Neural cell (in vitro differentiated cells): ENCODE data around the gene CACNA1S. TPM values are rescaled to one million over a fixed set of nuclear protein-coding genes. Genes with fewer than 3 reads are reported as not detected.

Source experiments
- H2AFZ ChIP-seq: fragments of 200-600, 300-800 bp; sonication (generic), shearing (Covaris generic); 2 replicates; pipeline ENCODE4 v1.6.0; 2014; ENCODE audit warnings: low read depth, mild to moderate bottlenecking, antibody characterized with exemption, low read length, moderate library complexity
- H3F3A ChIP-seq: fragments of 200-600 bp; shearing (Covaris generic); 2 replicates; pipeline ENCODE4 v1.6.1; 2016; ENCODE audit warnings: mild to moderate bottlenecking, moderate library complexity, mixed read lengths, antibody characterized with exemption, low read length; ENCODE audit not compliant: insufficient read depth, poor library complexity, severe bottlenecking
- H3K27ac ChIP-seq: fragments of 200-600, 300-800 bp; sonication (generic), shearing (Covaris generic); 2 replicates; pipeline ENCODE4 v1.5.1; 2014; ENCODE audit warnings: mild to moderate bottlenecking, low read length, moderate library complexity
- H3K27me3 ChIP-seq: fragments of 300-800, 200-600 bp; sonication (generic), shearing (Covaris generic); 2 replicates; pipeline ENCODE4 v1.6.0; 2014; ENCODE audit warnings: mild to moderate bottlenecking, low read depth, low read length, moderate library complexity; ENCODE audit not compliant: insufficient read depth
- H3K36me3 ChIP-seq: fragments of 300-800, 200-600 bp; sonication (generic), shearing (Covaris generic); 2 replicates; pipeline ENCODE4 v1.5.1; 2014; ENCODE audit warnings: mild to moderate bottlenecking, antibody characterized with exemption, low read length, moderate library complexity; ENCODE audit not compliant: insufficient read depth
- H3K4me2 ChIP-seq: fragments of 300-800, 200-600 bp; sonication (generic), shearing (Covaris generic); 2 replicates; pipeline ENCODE4 v1.6.0; 2014; ENCODE audit warnings: mild to moderate bottlenecking, low read length
- H3K4me3 ChIP-seq: fragments of 300-800, 200-600 bp; sonication (generic), shearing (Covaris generic); 2 replicates; pipeline ENCODE4 v1.5.1; 2014; ENCODE audit warnings: mild to moderate bottlenecking, low read length, moderate library complexity
- H3K79me2 ChIP-seq: fragments of 200-600 bp; shearing (Covaris generic); replicated peaks from 2 replicates; pipeline ENCODE4 v1.6.0; 2014; ENCODE audit warnings: mild to moderate bottlenecking, low read length, moderate library complexity; ENCODE audit not compliant: insufficient read depth
- H3K9ac ChIP-seq: fragments of 300-800, 200-600 bp; sonication (generic), shearing (Covaris generic); 2 replicates; pipeline ENCODE4 v1.6.1; 2016; ENCODE audit warnings: mild to moderate bottlenecking, low read length, mixed read lengths
- H3K9me2 ChIP-seq: fragments of 200-600 bp; shearing (Covaris generic); 2 replicates; pipeline ENCODE4 v1.6.1; 2016; ENCODE audit warnings: mild to moderate bottlenecking, low read length, mixed read lengths; ENCODE audit not compliant: insufficient read depth
- H3K9me3 ChIP-seq: fragments of 200-600, 300-800 bp; sonication (generic), shearing (Covaris generic); 2 replicates; pipeline ENCODE4 v1.6.1; 2016; ENCODE audit warnings: mild to moderate bottlenecking, mixed run types, low read length, moderate library complexity, mixed read lengths
- H4K20me1 ChIP-seq: fragments of 200-600 bp; shearing (Covaris generic); 2 replicates; pipeline ENCODE4 v1.6.1; 2016; ENCODE audit warnings: mild to moderate bottlenecking, mixed run types; ENCODE audit not compliant: insufficient read depth
- CTCF ChIP-seq: fragments of 450-650 bp; IDR thresholded peaks from 2 replicates; pipeline ENCODE4 v1.5.1; 2014; ENCODE audit warnings: antibody characterized with exemption, mild to moderate bottlenecking, moderate library complexity; ENCODE audit not compliant: poor library complexity, severe bottlenecking
- EP300 ChIP-seq: fragments of 450-650 bp; conservative IDR thresholded peaks from 2 replicates; pipeline ENCODE4 v1.6.1; 2014; ENCODE audit warnings: antibody characterized with exemption, mild to moderate bottlenecking, moderate library complexity; ENCODE audit not compliant: poor library complexity, severe bottlenecking
- EZH2 ChIP-seq: fragments of 200-600, 300-800 bp; shearing (Covaris generic), sonication (generic); IDR thresholded peaks from 2 replicates; pipeline ENCODE4 v1.6.1; 2014; ENCODE audit warnings: antibody characterized with exemption, low read length, borderline replicate concordance, mild to moderate bottlenecking; ENCODE audit not compliant: insufficient read depth, poor library complexity, severe bottlenecking
- MXI1 ChIP-seq: fragments of 450-650 bp; conservative IDR thresholded peaks from 2 replicates; pipeline ENCODE4 v1.6.1; 2014; ENCODE audit warnings: antibody characterized with exemption, mild to moderate bottlenecking; ENCODE audit not compliant: poor library complexity, severe bottlenecking
- POLR2AphosphoS5 ChIP-seq: IDR thresholded peaks from 2 replicates; pipeline ENCODE4 v1.6.1; 2012
- RAD21 ChIP-seq: fragments of 450-650 bp; conservative IDR thresholded peaks from 2 replicates; pipeline ENCODE4 v1.6.1; 2014; ENCODE audit warnings: antibody characterized with exemption, mild to moderate bottlenecking, moderate library complexity
- SMC3 ChIP-seq: fragments of 450-650 bp; conservative IDR thresholded peaks from 2 replicates; pipeline ENCODE4 v1.6.1; 2014; ENCODE audit warnings: antibody characterized with exemption, mild to moderate bottlenecking, moderate library complexity; ENCODE audit not compliant: poor library complexity
- TAF1 ChIP-seq: IDR thresholded peaks from 2 replicates; pipeline ENCODE4 v1.6.1; 2012; ENCODE audit warnings: low read depth
- polyA plus RNA-seq: library from polyadenylated mRNA; depleted of rRNA; stranded (reverse); fragments of >200 nt; gene quantifications from 2 replicates; pipeline ENCODE4 v1.2.3, GENCODE V29; 2014
- TF ChIP-seq, protein P1 (sequence below): IDR thresholded peaks from 2 replicates; pipeline ENCODE4 v1.6.1; 2012; ENCODE audit warnings: borderline replicate concordance

Gene CACNA1S
- polyA plus RNA-seq, 1 donor from 2014 or later: 0.05 TPM

DNA sequence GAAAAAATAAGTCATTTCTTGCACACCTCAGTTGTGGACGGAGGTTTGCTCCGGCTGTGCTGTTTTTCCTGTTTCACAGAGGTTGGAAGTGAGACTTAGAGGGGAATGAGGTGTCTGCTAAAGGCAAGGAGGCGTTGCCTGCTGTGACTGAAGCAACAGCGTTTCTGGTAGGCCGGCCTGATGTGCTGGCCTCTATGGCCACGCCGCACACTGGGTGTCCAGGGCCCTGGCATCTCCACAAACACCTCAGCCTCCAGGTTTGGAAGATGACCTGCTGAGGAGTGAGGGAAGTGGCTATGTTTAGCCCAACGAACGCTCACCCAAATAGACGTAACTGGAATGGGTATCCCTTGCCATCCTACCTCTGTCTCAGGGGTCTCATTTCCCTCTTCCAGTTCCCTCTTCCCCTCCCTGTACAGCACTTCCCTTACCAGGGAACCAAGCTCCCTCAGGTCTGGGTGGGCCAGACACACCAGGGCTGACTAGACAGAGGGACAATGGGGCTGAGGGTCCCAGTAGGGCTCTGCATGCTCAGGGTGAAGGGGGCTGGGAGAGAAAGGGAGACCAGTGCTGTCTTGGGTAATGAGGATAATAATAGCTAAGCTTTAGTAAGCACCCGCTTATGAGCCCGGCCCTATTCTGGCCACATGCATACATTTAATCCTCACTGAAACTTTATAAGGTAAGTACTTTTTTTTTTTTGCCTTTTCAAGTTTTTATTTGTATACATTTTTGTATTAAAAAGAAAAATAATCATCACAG is 11.9 kb downstream of the CACNA1S start:
- Histone ChIP-seq H3K27ac (no peak overlapping the region), H3K79me2 (no peaks in the 10 kb centered on the region), H3K9me2 (no peaks in the 10 kb centered on the region), H3K27me3 (no peaks in the 10 kb centered on the region), H3K9me3 (no peaks in the 10 kb centered on the region), H3K36me3 (no peaks in the 10 kb centered on the region), H3F3A (no peaks in the 10 kb centered on the region), H3K4me3 (no peak overlapping the region), H4K20me1 (no peaks in the 10 kb centered on the region), H3K4me2 (no peak overlapping the region), H2AFZ (no peak overlapping the region), H3K9ac (no peak overlapping the region)
- TF ChIP-seq POLR2AphosphoS5 (no peak), EP300 (no peak), MXI1 (no peak), TAF1 (no peak), CTCF (no peak), SMC3 (no peak), RAD21 (no peak), EZH2 (no peak)
- TF ChIP-seq, protein P1, sequence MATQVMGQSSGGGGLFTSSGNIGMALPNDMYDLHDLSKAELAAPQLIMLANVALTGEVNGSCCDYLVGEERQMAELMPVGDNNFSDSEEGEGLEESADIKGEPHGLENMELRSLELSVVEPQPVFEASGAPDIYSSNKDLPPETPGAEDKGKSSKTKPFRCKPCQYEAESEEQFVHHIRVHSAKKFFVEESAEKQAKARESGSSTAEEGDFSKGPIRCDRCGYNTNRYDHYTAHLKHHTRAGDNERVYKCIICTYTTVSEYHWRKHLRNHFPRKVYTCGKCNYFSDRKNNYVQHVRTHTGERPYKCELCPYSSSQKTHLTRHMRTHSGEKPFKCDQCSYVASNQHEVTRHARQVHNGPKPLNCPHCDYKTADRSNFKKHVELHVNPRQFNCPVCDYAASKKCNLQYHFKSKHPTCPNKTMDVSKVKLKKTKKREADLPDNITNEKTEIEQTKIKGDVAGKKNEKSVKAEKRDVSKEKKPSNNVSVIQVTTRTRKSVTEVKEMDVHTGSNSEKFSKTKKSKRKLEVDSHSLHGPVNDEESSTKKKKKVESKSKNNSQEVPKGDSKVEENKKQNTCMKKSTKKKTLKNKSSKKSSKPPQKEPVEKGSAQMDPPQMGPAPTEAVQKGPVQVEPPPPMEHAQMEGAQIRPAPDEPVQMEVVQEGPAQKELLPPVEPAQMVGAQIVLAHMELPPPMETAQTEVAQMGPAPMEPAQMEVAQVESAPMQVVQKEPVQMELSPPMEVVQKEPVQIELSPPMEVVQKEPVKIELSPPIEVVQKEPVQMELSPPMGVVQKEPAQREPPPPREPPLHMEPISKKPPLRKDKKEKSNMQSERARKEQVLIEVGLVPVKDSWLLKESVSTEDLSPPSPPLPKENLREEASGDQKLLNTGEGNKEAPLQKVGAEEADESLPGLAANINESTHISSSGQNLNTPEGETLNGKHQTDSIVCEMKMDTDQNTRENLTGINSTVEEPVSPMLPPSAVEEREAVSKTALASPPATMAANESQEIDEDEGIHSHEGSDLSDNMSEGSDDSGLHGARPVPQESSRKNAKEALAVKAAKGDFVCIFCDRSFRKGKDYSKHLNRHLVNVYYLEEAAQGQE: no peak

DNA sequence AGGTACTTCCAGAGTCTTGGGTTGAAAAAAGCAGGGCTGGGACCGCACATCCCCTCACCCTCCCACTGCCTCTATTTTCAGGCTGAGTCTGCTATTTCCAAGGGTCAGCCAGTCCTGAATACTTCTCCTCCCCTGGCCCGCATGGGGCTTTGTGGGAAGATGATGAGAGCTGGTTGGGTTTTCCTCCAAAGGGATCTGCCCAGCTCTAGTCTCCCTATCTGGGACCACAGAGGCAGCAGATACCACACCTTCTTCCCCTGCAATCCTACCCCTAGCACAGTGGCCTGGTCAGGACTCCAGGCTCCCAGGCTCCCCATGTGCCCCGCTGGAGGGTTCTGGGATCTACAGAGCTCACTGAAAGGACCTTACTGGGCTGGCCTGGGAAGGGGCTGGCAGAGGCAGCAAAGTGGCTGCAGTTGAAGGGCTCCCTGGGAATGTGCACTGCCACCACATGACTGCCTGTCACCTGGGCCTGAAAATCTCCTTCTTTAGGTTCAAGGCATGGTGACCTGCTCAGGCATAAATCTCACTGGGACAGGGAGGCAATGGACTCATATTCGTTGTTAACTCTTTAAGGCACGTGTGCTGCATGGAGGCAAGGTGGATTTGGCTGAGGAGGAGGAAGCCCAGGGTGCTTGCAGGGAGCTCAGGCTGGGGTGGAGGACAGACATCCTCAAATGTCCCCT is 13.1 kb downstream of the CACNA1S start:
- Histone ChIP-seq H3K36me3 (no peaks in the 10 kb centered on the region), H3K27me3 (no peaks in the 10 kb centered on the region), H4K20me1 (no peaks in the 10 kb centered on the region), H3K79me2 (no peaks in the 10 kb centered on the region), H3K9me2 (no peaks in the 10 kb centered on the region), H3K4me2 (no peak overlapping the region), H3K9ac (no peak overlapping the region), H3K4me3 (no peak overlapping the region), H3F3A (no peaks in the 10 kb centered on the region), H2AFZ (no peak overlapping the region), H3K27ac (no peak overlapping the region), H3K9me3 (no peaks in the 10 kb centered on the region)
- TF ChIP-seq TAF1: no peak
- no peak for TF ChIP-seq POLR2AphosphoS5
- TF ChIP-seq EZH2: no peak
- TF ChIP-seq RAD21: no peak
- TF ChIP-seq, protein P1: no peak
- TF ChIP-seq SMC3: no peak
- TF ChIP-seq MXI1: no peak
- TF ChIP-seq CTCF: no peak
- no peak for TF ChIP-seq EP300
